GM23248 (cell line): ENCODE data around the gene NDUFV3. TPM values are rescaled to one million over a fixed set of nuclear protein-coding genes. Genes with fewer than 3 reads are reported as not detected.

Experiments used
- DNase-seq: peaks from one replicate; pipeline ENCODE4 v3.0.0-alpha.2; 2015
- H2AFZ ChIP-seq: fragments of 200-600 bp; sonication (generic); 2 replicates; pipeline ENCODE4 v1.6.1; 2016; ENCODE audit warnings: antibody characterized with exemption
- H3F3A ChIP-seq: fragments of 200-600 bp; sonication (generic); 2 replicates; pipeline ENCODE4 v1.6.1; 2016; ENCODE audit warnings: mild to moderate bottlenecking, antibody characterized with exemption, mixed run types; ENCODE audit not compliant: insufficient read depth
- H3K27ac ChIP-seq: fragments of 200-600 bp; sonication (generic); 2 replicates; pipeline ENCODE4 v1.5.1; 2016; ENCODE audit warnings: mild to moderate bottlenecking
- H3K27me3 ChIP-seq: fragments of 200-600 bp; sonication (generic); replicated peaks from 2 replicates; pipeline ENCODE4 v1.6.1; 2016; ENCODE audit warnings: mild to moderate bottlenecking; ENCODE audit not compliant: insufficient read depth
- H3K36me3 ChIP-seq: fragments of 200-600 bp; sonication (generic); 2 replicates; pipeline ENCODE4 v1.6.1; 2016; ENCODE audit warnings: low read depth, mild to moderate bottlenecking
- H3K4me1 ChIP-seq: fragments of 200-600 bp; sonication (generic); 2 replicates; pipeline ENCODE4 v1.6.1; 2016; ENCODE audit warnings: mild to moderate bottlenecking; ENCODE audit not compliant: insufficient read depth
- H3K4me2 ChIP-seq: fragments of 200-600 bp; sonication (generic); one replicate; pipeline ENCODE4 v1.6.1; 2016; ENCODE audit warnings: mild to moderate bottlenecking; ENCODE audit not compliant: unreplicated experiment
- H3K4me3 ChIP-seq: fragments of 200-600 bp; sonication (generic); 2 replicates; pipeline ENCODE4 v1.5.1; 2016; ENCODE audit warnings: mild to moderate bottlenecking
- H3K79me2 ChIP-seq: fragments of 200-600 bp; sonication (generic); 2 replicates; pipeline ENCODE4 v1.6.1; 2016; ENCODE audit warnings: mild to moderate bottlenecking; ENCODE audit not compliant: insufficient read depth
- H3K9ac ChIP-seq: fragments of 200-600 bp; sonication (generic); 2 replicates; pipeline ENCODE4 v1.6.1; 2016; ENCODE audit warnings: mild to moderate bottlenecking
- H3K9me2 ChIP-seq: fragments of 200-600 bp; sonication (generic); 2 replicates; pipeline ENCODE4 v1.6.1; 2016; ENCODE audit warnings: mixed run types, mild to moderate bottlenecking, moderate library complexity; ENCODE audit not compliant: insufficient read depth
- H3K9me3 ChIP-seq: fragments of 200-600 bp; sonication (generic); one replicate; pipeline ENCODE4 v1.6.1; 2017; ENCODE audit warnings: low read depth
- H4K20me1 ChIP-seq: fragments of 200-600 bp; sonication (generic); 2 replicates; pipeline ENCODE4 v1.6.0; 2016; ENCODE audit not compliant: insufficient read depth
- EZH2 ChIP-seq: fragments of 200-600 bp; sonication (generic); IDR thresholded peaks from 2 replicates; pipeline ENCODE4 v1.6.1; 2018; ENCODE audit warnings: antibody characterized with exemption, mild to moderate bottlenecking; ENCODE audit not compliant: insufficient read depth, poor library complexity, severe bottlenecking
- EZH2phosphoT487 ChIP-seq: fragments of 200-600 bp; sonication (generic); IDR thresholded peaks from 2 replicates; pipeline ENCODE4 v1.6.1; 2018; ENCODE audit warnings: antibody characterized with exemption, moderate library complexity, mild to moderate bottlenecking, low read depth; ENCODE audit not compliant: insufficient read depth
- WGBS, 2 experiments: methylation state at CpG; one replicate each; pipeline ENCODE4 v1.1.6; 2015 to 2017; ENCODE audit warnings: low lambda C conversion rate in 2 of 2, low coverage in 1 of 2; ENCODE audit errors: missing lambda C conversion rate in 2 of 2; 5-methylcytosine and 5-hydroxymethylcytosine counted together
- in situ Hi-C: fragments of 300-500 bp; cut with MboI; formaldehyde crosslinking; loops from 2 replicates; pipeline ENCODE4 v1.15.0; 2020
- polyA plus RNA-seq: library from polyadenylated mRNA; unstranded; fragments of >200 nt; fragmentation: Nextera tagmentation; extraction: Ambion mirVana; gene quantifications from 2 replicates; pipeline ENCODE4 v1.2.1, GENCODE V29; 2016
- total RNA-seq: library from RNA; depleted of rRNA; stranded (reverse); fragments of >200 nt; shearing (Covaris generic); gene quantifications from 2 replicates; pipeline ENCODE4 v1.2.3, GENCODE V29; 2014

NDUFV3 gene
- total and polyA plus RNA-seq, 2 experiments from 2014 or later = 46.8 to 56.8 TPM

DNA sequence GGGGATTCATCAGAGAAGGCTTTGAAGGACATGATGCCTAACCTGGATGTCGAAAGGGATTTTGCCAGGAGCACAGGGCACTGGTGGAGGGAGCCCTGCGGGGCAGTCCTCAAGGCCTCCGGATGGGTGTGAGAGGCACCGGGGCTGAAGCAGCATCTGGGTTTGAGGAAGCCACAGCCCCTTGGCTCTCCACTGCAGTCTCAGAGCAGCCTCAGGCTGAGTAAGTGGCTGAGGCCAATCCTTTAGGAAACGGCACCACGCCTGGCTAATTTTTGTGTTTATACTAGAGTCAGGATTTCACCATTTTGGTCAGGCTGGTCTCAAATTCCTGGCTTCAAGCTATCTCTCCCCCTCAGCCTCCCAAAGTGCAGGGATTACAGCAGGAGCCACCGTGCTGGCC lies 20.4 kb downstream of the NDUFV3 start:
- in situ Hi-C loops = no loop called here
- no peak overlapping the region for H3K9ac ChIP-seq
- WGBS, 2 experiments = 59 to 66% methylated on average over 7 of the region's 7 CpGs
- H3F3A ChIP-seq = 0 out of 2 replicates have a peak, but pooled peaks cover 5% of the 10 kb centered on the region
- H3K27me3 ChIP-seq = no peaks in the 10 kb centered on the region
- H3K4me1 ChIP-seq = peaks cover 9% of the 10 kb centered on the region
- H3K36me3 ChIP-seq = peaks cover 26% of the 10 kb centered on the region
- DNase-seq = no peak
- no peak overlapping the region for H3K4me2 ChIP-seq
- no peaks in the 10 kb centered on the region for H3K9me3 ChIP-seq
- no peak overlapping the region for H2AFZ ChIP-seq
- no peaks in the 10 kb centered on the region for H3K79me2 ChIP-seq
- H3K9me2 ChIP-seq = no peaks in the 10 kb centered on the region
- H3K27ac ChIP-seq = no peak overlapping the region
- H3K4me3 ChIP-seq = no peak overlapping the region
- TF ChIP-seq EZH2phosphoT487 = no peak
- no peak for TF ChIP-seq EZH2
- no peaks in the 10 kb centered on the region for H4K20me1 ChIP-seq

DNA sequence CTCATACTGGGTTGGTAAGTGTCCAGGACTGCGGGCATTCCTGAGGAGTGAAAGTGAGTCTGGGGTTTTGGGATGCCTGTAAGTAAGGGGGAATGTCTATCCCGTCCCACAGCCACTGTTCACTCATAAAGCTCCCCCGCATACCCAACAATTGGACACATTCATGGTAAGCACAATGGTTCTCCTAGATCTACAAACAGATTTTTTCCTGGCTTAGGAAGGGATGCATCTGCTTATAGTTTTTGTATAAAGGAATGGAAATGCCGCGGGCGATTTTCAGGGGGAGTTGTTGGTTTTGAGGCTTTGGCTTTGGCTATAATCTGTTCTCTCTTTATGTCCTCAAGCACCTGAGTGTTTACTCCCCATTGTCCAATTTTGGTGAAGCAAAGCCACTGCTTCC lies 25.2 kb downstream of the NDUFV3 start:
- Histone ChIP-seq H3K4me3 (no peak overlapping the region), H4K20me1 (no peaks in the 10 kb centered on the region), H2AFZ (no peak overlapping the region), H3K27ac (no peak overlapping the region), H3K9me2 (no peaks in the 10 kb centered on the region), H3K79me2 (no peaks in the 10 kb centered on the region), H3K4me1 (peaks cover 9% of the 10 kb centered on the region), H3K9me3 (no peaks in the 10 kb centered on the region), H3K9ac (no peak overlapping the region), H3F3A (0 out of 2 replicates have a peak, but pooled peaks cover 5% of the 10 kb centered on the region), H3K27me3 (no peaks in the 10 kb centered on the region), H3K36me3 (no peaks in the 10 kb centered on the region), H3K4me2 (no peak overlapping the region)
- in situ Hi-C loops = no loop called here
- TF ChIP-seq EZH2 (no peak), EZH2phosphoT487 (no peak)
- DNase-seq = no peak
- 96 to 97% methylated on average over 6 of the region's 6 CpGs for WGBS, 2 experiments

DNA sequence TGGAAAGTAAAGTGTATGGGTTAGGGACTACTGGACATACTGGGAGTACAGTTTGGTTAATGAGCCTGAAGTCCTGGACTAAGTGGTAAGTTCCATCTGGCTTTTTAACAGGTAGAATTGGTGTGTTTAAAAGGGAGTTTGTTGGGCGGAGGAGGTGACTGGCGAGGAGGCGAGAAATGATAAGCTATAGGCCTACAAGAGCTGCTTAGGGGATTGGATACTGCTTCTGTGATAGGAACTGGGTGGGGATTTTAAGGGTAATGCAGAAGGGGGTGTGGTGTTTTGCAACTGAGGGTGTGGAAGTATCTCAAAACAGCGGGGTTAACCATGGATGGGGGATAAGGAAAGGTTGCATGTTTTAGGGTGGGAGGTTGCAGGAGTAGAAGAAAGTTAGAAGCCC lies 28.8 kb downstream of the NDUFV3 start:
- in situ Hi-C loops = no loop called here
- Histone ChIP-seq H3K79me2 (no peaks in the 10 kb centered on the region), H3K9ac (no peak overlapping the region), H2AFZ (no peak overlapping the region), H3K4me3 (no peak overlapping the region), H3K27me3 (no peaks in the 10 kb centered on the region), H3K9me2 (no peaks in the 10 kb centered on the region), H3K4me1 (no peaks in the 10 kb centered on the region), H4K20me1 (no peaks in the 10 kb centered on the region), H3K4me2 (no peak overlapping the region), H3F3A (no peaks in the 10 kb centered on the region), H3K9me3 (no peaks in the 10 kb centered on the region), H3K27ac (no peak overlapping the region), H3K36me3 (no peaks in the 10 kb centered on the region)
- WGBS, 2 experiments = 82 to 88% methylated on average over 4 of the region's 4 CpGs
- DNase-seq = no peak
- TF ChIP-seq EZH2 (no peak), EZH2phosphoT487 (no peak)

DNA sequence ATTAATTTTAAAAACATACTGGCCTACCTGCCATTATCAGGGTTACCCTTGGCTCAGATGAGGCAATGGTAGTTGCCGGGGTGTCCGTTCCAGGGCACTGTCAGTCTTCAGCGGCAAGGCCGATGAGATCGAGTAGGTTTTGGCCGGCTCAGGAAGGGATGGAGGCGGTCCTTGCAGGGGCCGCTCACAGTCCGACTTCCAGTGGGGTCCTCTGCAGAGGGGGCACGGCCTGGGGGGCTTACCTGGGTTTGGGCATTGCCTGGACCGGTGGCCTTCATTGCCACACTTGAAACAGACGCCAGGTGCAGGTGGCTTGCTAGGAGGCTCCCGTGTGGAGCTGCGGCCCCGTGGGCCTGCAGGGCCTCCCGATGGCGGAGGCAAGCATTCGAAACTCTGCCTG lies 29.8 kb downstream of the NDUFV3 start:
- Histone ChIP-seq H3K4me3 (no peak overlapping the region), H3F3A (no peaks in the 10 kb centered on the region), H3K4me1 (no peaks in the 10 kb centered on the region), H4K20me1 (no peaks in the 10 kb centered on the region), H3K9me2 (no peaks in the 10 kb centered on the region), H3K4me2 (no peak overlapping the region), H3K79me2 (no peaks in the 10 kb centered on the region), H2AFZ (no peak overlapping the region), H3K9ac (no peak overlapping the region), H3K9me3 (no peaks in the 10 kb centered on the region), H3K27me3 (no peaks in the 10 kb centered on the region), H3K36me3 (no peaks in the 10 kb centered on the region), H3K27ac (no peak overlapping the region)
- DNase-seq = no peak
- TF ChIP-seq EZH2phosphoT487 (no peak), EZH2 (no peak)
- in situ Hi-C loops = no loop called here
- 84 to 93% methylated on average over 14 to 18 of the region's 18 CpGs for WGBS, 2 experiments
